DND-41 (cell line): ENCODE measurements around the gene FNDC3B.

Experiments
- ATAC-seq: fragments of 200-7000 bp; cut with Tn5 transposase; 3 replicates; pipeline ENCODE4 v1.9.1; 2021; ENCODE audit warnings: low read depth; ENCODE audit not compliant: insufficient read depth
- DNase-seq: peaks from one replicate; pipeline ENCODE4 v3.0.0-alpha.2; 2020
- H2AFZ ChIP-seq: 2 replicates; pipeline ENCODE4 v1.6.0; 2012; ENCODE audit warnings: low read depth, low read length
- H3K27ac ChIP-seq: 2 replicates; pipeline ENCODE4 v1.5.1; 2012; ENCODE audit warnings: low read length, inconsistent platforms
- H3K27me3 ChIP-seq: fragments of 200-600 bp; sonication (generic); 2 replicates; pipeline ENCODE4 v1.6.0; 2012; ENCODE audit warnings: low read length, mild to moderate bottlenecking, inconsistent platforms; ENCODE audit not compliant: insufficient read depth, poor library complexity
- H3K36me3 ChIP-seq: 2 replicates; pipeline ENCODE4 v1.5.1; 2012; ENCODE audit warnings: low read length, inconsistent platforms; ENCODE audit not compliant: insufficient read depth
- H3K4me1 ChIP-seq: 2 replicates; pipeline ENCODE4 v1.5.1; 2012; ENCODE audit warnings: mild to moderate bottlenecking, low read length; ENCODE audit not compliant: insufficient read depth
- H3K4me2 ChIP-seq: 2 replicates; pipeline ENCODE4 v1.6.0; 2012; ENCODE audit warnings: mild to moderate bottlenecking, moderate library complexity, low read length, inconsistent platforms; ENCODE audit not compliant: insufficient read depth
- H3K4me3 ChIP-seq, 2 experiments: fragments of 200-600 bp in 1 of 2; shearing (Covaris generic) in 1 of 2; 2 replicates each; pipeline ENCODE4 v1.5.1; 2012 to 2016; ENCODE audit warnings: inconsistent platforms in 2 of 2, low read length in 2 of 2, mild to moderate bottlenecking in 2 of 2, low read depth in 1 of 2, moderate library complexity in 1 of 2
- H3K79me2 ChIP-seq: 2 replicates; pipeline ENCODE4 v1.6.0; 2012; ENCODE audit warnings: low read length, inconsistent platforms; ENCODE audit not compliant: insufficient read depth
- H3K9ac ChIP-seq: 2 replicates; pipeline ENCODE4 v1.6.0; 2012; ENCODE audit warnings: low read depth, mild to moderate bottlenecking, inconsistent platforms, low read length, moderate library complexity
- H3K9me3 ChIP-seq: 2 replicates; pipeline ENCODE4 v1.5.1; 2012; ENCODE audit warnings: low read length, moderate library complexity, mild to moderate bottlenecking, inconsistent platforms; ENCODE audit not compliant: insufficient read depth, severe bottlenecking
- H4K20me1 ChIP-seq: 2 replicates; pipeline ENCODE4 v1.6.0; 2012; ENCODE audit warnings: low read length; ENCODE audit not compliant: insufficient read depth
- EZH2 ChIP-seq: IDR thresholded peaks from 3 replicates; pipeline ENCODE4 v1.6.1; 2012; ENCODE audit warnings: borderline replicate concordance, low read depth, mild to moderate bottlenecking, moderate library complexity, low read length, inconsistent platforms; ENCODE audit not compliant: severe bottlenecking
- TF ChIP-seq, protein P1 (sequence below): IDR thresholded peaks from 2 replicates; pipeline ENCODE4 v1.5.1; 2012; ENCODE audit warnings: borderline replicate concordance, low read length, moderate library complexity, mild to moderate bottlenecking; ENCODE audit not compliant: poor library complexity, severe bottlenecking; ENCODE audit errors: extremely low read depth

The FNDC3B gene

DNA sequence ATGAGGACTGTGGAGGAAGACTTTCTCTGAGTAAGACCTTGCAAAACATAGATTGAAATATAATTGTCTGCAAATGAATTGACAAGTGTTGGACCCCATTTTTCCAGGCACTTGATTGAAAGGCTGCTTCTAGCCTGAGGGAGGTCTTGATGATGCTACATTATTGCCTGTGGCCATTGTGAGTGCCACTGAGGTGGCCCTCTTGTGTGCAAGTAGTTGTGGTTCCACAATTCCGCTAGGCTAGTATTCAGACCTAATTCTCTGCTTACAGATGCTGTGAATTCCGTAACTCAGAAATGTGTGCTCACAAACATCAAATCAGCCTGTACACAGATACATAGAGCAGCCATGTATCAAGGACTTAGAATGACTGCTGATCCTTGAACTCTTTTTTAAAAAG is 34.7 kb downstream of the FNDC3B start:
- Histone ChIP-seq H3K4me1 (no peaks in the 10 kb centered on the region), H2AFZ (no peak overlapping the region), H3K4me3 (no peak overlapping the region), H3K27me3 (no peaks in the 10 kb centered on the region), H3K27ac (no peak overlapping the region), H3K79me2 (no peaks in the 10 kb centered on the region), H3K9ac (no peak overlapping the region), H3K36me3 (no peaks in the 10 kb centered on the region), H3K4me2 (no peak overlapping the region), H3K9me3 (no peaks in the 10 kb centered on the region), H4K20me1 (peaks cover 2% of the 10 kb centered on the region; the same call in 1 of the 2 replicates)
- no peak for ATAC-seq
- DNase-seq: no peak
- TF ChIP-seq EZH2: no peak
- TF ChIP-seq, protein P1, sequence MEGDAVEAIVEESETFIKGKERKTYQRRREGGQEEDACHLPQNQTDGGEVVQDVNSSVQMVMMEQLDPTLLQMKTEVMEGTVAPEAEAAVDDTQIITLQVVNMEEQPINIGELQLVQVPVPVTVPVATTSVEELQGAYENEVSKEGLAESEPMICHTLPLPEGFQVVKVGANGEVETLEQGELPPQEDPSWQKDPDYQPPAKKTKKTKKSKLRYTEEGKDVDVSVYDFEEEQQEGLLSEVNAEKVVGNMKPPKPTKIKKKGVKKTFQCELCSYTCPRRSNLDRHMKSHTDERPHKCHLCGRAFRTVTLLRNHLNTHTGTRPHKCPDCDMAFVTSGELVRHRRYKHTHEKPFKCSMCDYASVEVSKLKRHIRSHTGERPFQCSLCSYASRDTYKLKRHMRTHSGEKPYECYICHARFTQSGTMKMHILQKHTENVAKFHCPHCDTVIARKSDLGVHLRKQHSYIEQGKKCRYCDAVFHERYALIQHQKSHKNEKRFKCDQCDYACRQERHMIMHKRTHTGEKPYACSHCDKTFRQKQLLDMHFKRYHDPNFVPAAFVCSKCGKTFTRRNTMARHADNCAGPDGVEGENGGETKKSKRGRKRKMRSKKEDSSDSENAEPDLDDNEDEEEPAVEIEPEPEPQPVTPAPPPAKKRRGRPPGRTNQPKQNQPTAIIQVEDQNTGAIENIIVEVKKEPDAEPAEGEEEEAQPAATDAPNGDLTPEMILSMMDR: no peak

DNA sequence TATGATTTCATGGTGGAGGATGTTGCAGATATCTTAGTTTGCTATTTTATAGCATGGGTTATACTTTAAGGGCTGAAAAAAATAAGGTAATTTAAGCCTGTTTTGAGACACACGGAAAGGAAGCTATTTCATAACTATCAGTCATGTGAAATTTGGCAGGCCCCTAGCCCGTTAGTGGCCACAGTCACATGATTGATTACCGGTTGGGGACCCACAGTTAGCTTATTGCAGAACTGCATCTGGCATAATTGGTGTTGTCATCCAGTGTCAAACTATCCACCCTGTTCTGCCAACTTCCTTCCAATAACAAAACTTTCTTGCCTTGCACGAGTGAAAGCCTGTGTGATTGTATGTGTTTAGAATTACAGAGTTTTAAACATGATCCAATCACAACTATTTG is 35.2 kb downstream of the FNDC3B start:
- no peaks in the 10 kb centered on the region for H3K9me3 ChIP-seq
- no peaks in the 10 kb centered on the region for H3K36me3 ChIP-seq
- H3K4me3 ChIP-seq: no peak overlapping the region
- H2AFZ ChIP-seq: no peak overlapping the region
- TF ChIP-seq EZH2: no peak
- TF ChIP-seq, protein P1: no peak
- no peak for DNase-seq
- H3K79me2 ChIP-seq: no peaks in the 10 kb centered on the region
- no peak overlapping the region for H3K9ac ChIP-seq
- ATAC-seq: no peak
- H3K4me1 ChIP-seq: no peaks in the 10 kb centered on the region
- H3K27ac ChIP-seq: no peak overlapping the region
- no peaks in the 10 kb centered on the region for H3K27me3 ChIP-seq
- 0 out of 2 replicates have a peak, but pooled peaks cover 2% of the 10 kb centered on the region for H4K20me1 ChIP-seq
- no peak overlapping the region for H3K4me2 ChIP-seq

DNA sequence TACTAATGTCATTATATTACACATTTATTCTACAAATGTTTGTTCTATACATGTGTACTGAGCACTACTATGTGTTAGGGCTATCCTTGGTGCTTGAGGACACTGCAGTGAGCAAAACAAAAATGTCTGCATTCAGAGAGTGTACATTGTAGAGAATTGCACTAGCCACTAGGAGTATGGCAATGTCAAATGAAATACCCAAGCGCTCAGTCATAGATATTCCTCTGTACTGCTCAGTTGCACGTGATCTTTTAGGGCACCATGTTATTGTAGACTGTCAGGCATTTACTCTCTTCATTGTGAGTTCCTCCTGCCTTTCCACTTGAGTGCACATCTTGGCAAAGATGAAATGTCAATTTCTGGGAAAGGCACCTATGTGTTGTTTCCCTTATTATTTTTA is 36.8 kb downstream of the FNDC3B start:
- H3K4me1 ChIP-seq: no peaks in the 10 kb centered on the region
- TF ChIP-seq, protein P1: no peak
- no peak for TF ChIP-seq EZH2
- DNase-seq (no peak), ATAC-seq (no peak)
- no peaks in the 10 kb centered on the region for H3K9me3 ChIP-seq
- no peaks in the 10 kb centered on the region for H3K36me3 ChIP-seq
- H4K20me1 ChIP-seq: no peaks in the 10 kb centered on the region
- H3K9ac ChIP-seq: no peak overlapping the region
- no peaks in the 10 kb centered on the region for H3K27me3 ChIP-seq
- H2AFZ ChIP-seq: no peak overlapping the region
- H3K4me3 ChIP-seq: no peak overlapping the region
- H3K79me2 ChIP-seq: no peaks in the 10 kb centered on the region
- H3K4me2 ChIP-seq: no peak overlapping the region
- H3K27ac ChIP-seq: no peak overlapping the region
